Nephron progenitor cell (in vitro differentiated cells): ENCODE results near the gene ZMAT1.

Experiments
- DNase-seq: peaks from one replicate; pipeline ENCODE4 v3.0.0; 2021
- H3K27ac Mint-ChIP-seq: 2 replicates; pipeline ENCODE4 v1.8.0; 2021; ENCODE audit warnings: mild to moderate bottlenecking, moderate library complexity, mixed read lengths
- H3K27me3 Mint-ChIP-seq: 2 replicates; pipeline ENCODE4 v1.8.0; 2021; ENCODE audit warnings: mild to moderate bottlenecking, low read depth, mixed read lengths; ENCODE audit not compliant: poor library complexity
- H3K36me3 Mint-ChIP-seq: 2 replicates; pipeline ENCODE4 v1.8.0; 2021; ENCODE audit warnings: low read depth, mixed read lengths
- H3K4me1 Mint-ChIP-seq: 2 replicates; pipeline ENCODE4 v1.8.0; 2021; ENCODE audit warnings: mixed read lengths
- H3K4me3 Mint-ChIP-seq: 2 replicates; pipeline ENCODE4 v1.8.0; 2021; ENCODE audit warnings: mild to moderate bottlenecking, moderate library complexity, mixed read lengths
- H3K9me3 Mint-ChIP-seq: 2 replicates; pipeline ENCODE4 v1.8.0; 2021; ENCODE audit warnings: mild to moderate bottlenecking, moderate library complexity, mixed read lengths
- CTCF ChIP-seq: fragments of 200-600 bp; sonication (generic); IDR thresholded peaks from 2 replicates; pipeline ENCODE4 v1.5.0; 2021; ENCODE audit warnings: antibody characterized with exemption

The ZMAT1 gene

DNA sequence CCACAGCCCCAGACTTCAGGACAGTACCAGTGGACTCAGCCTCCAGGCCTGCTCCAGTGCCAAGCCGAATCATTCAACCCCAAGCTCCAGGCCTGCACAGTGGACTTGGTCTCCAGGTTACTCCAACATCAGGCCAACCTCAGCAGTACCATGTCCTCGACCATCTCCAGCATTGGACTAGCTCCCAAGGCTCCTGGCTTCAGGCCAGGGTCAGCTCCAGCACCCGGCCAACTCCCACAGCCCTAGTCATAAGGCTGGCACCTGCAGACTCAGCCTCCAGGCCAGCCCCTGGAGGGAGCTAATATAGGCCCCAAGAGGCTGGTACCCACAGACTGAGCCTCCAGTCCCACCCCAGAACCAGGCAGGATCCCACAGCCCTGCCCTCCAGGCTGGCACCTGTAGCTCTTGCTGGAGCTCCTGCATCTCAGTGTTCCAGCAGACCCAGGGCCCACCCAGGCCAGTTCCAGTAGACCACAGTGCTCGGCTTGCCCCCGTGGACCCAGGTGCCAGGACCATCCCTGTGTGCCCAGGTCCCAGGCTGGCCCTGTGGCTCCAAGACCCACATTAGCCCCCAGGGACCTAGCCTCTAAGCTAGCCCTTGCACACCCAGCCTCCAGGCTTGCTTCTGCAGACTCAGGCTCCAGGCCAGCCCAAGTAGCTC is 25.6 kb downstream of the ZMAT1 start:
- Mint-ChIP-seq H3K27ac (no peak overlapping the region), H3K4me3 (no peak overlapping the region), H3K4me1 (no peaks in the 10 kb centered on the region), H3K27me3 (no peaks in the 10 kb centered on the region), H3K36me3 (no peaks in the 10 kb centered on the region), H3K9me3 (peaks cover 54% of the 10 kb centered on the region)
- DNase-seq, result no peak
- no peak for TF ChIP-seq CTCF

- no peak for DNase-seq
- H3K4me1 Mint-ChIP-seq, result no peaks in the 10 kb centered on the region
- H3K27ac Mint-ChIP-seq, result no peak overlapping the region
- TF ChIP-seq CTCF, result no peak
- no peaks in the 10 kb centered on the region for H3K27me3 Mint-ChIP-seq
- peaks cover 49% of the 10 kb centered on the region for H3K9me3 Mint-ChIP-seq
- H3K4me3 Mint-ChIP-seq, result no peak overlapping the region
- no peaks in the 10 kb centered on the region for H3K36me3 Mint-ChIP-seq
Observed at GRCh38 chrX:101904996-101905395, 26.8 kb downstream of the ZMAT1 start.
